GM10248 (cell line): Measurements from ENCODE around the gene ITCH.
"Not testable (repeated sequence)": the region's sequence is repeated elsewhere in the genome, so short reads cannot be mapped to it uniquely, and the experiment has no call there.

Experiments
- CTCF ChIA-PET: fragments of 300-600 bp; sonication (Branson Sonifier 250); formaldehyde crosslinking; extraction: SDS; loops from one replicate; lab custom pipeline; 2021; ENCODE audit warnings: antibody characterized with exemption; lab: Yijun Ruan, JAX
- POLR2A ChIA-PET: fragments of 350-650 bp; sonication (Branson Sonifier 250); formaldehyde crosslinking; extraction: SDS; loops from one replicate; lab custom pipeline; 2020; ENCODE audit warnings: antibody characterized with exemption; lab: Yijun Ruan, JAX
- DNase-seq: peaks from one replicate; pipeline ENCODE4 v3.0.0; 2012; ENCODE audit errors: extremely low spot score
- CTCF ChIP-seq: IDR thresholded peaks from 2 replicates; pipeline ENCODE4 v1.5.1; 2012; ENCODE audit warnings: mild to moderate bottlenecking, low read depth; ENCODE audit errors: extremely low read depth, missing control alignments, control extremely low read depth

ITCH gene

GRCh38 chr20:34491932-34492509 lies 128.9 kb downstream of the ITCH start:
- CTCF ChIA-PET: interaction anchor here (0.7 to 1.4 kb wide), 5 partner anchors 17 to 180 kb away, joined by 3 to 4 read pairs (median 4); no protein-coding TSS in a partner anchor
- POLR2A ChIA-PET: no interaction called here
- no peak for TF ChIP-seq CTCF
- DNase-seq: no peak

DNA sequence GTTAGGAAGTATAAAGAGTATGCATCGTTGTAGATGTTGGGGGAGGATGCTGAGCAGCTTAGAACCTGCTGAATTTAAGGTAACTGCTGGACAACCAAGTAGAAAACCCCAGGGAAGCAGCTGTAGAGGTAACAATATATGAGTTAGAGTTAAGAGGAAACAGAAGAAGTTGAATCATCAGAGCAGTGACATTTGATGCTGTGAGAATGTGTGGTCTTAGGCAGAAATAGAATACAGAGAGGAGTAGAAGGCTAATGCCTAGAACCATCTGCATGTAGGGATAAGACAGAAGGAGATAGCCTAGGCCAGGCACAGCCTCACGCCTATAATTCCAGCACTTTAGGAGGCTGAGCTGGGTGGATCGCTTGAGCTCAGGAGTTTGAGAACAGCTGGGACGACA lies 130.6 kb downstream of the ITCH start:
- TF ChIP-seq CTCF: no peak
- ChIA-PET CTCF (interaction anchor here (0.9 to 4.8 kb wide), 5 partner anchors 10 to 181 kb away, joined by 3 to 14 read pairs (median 4); no protein-coding TSS in a partner anchor), POLR2A (no interaction called here)
- DNase-seq: no peak

- CTCF ChIA-PET: interaction anchor here (1.1 to 4.8 kb wide), 3 partner anchors 18 to 183 kb away, joined by 3 to 14 read pairs (median 3); partner anchors contain the start of gene DYNLRB1
- POLR2A ChIA-PET: no interaction called here
- DNase-seq: no peak
- no peak for TF ChIP-seq CTCF
Measured at GRCh38 chr20:34495307-34495706, 132.2 kb downstream of the ITCH start.

DNA sequence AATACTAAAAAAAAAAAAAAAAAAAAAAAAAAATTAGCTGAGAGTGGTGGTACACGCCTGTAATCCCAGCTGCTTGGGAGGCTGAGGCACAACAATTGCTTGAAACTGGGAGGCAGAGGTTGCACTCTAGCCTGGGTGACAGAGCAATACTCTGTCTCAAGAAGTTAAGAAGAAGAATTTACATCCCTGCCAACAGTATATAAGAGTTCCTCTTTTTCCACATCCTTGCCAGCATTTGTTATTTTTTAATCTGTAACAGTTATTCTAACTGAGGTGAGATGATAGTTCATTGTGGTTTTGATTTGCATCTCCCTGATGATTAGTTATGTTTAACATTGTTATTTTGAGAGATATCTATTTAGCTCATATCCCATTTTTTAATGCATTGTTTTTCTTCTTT lies 132.8 kb downstream of the ITCH start:
- CTCF ChIA-PET: interaction anchor here (1.1 to 4.8 kb wide), 3 partner anchors 19 to 183 kb away, joined by 3 to 14 read pairs (median 3); partner anchors contain the start of gene DYNLRB1
- no peak for DNase-seq
- TF ChIP-seq CTCF: no peak
- POLR2A ChIA-PET: no interaction called here

DNA sequence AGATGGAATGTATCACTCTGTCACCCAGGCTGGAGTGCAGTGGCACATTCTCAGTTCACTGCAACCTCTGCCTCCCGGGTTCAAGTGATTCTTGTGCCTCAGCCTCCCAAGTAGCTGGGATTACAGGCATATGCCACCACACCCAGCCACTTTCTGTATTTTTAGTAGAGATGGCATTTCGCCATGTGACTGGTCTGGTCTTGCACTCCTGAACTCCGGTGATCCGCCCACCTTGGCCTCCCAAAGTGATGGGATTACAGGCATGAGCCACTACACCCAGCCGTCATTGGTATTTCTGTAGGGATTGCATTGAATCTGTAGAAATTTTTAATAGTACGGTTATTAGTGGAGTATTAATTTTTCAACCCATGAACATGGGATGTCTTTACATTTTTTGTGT lies 134.5 kb downstream of the ITCH start:
- POLR2A ChIA-PET, DNase-seq: not testable (repeated sequence)
- CTCF ChIA-PET: interaction anchor here (1.1 to 4.8 kb wide), 2 partner anchors 20 to 185 kb away, joined by 5 to 14 read pairs; no protein-coding TSS in a partner anchor

GRCh38 chr20:34500823-34501222 lies 137.8 kb downstream of the ITCH start:
- ChIA-PET CTCF (interaction anchor here (1.0 kb wide), 1 partner anchor 188 kb away, joined by 3 read pairs; no protein-coding TSS in a partner anchor), POLR2A (no interaction called here)
- no peak for DNase-seq
- no peak for TF ChIP-seq CTCF

DNA sequence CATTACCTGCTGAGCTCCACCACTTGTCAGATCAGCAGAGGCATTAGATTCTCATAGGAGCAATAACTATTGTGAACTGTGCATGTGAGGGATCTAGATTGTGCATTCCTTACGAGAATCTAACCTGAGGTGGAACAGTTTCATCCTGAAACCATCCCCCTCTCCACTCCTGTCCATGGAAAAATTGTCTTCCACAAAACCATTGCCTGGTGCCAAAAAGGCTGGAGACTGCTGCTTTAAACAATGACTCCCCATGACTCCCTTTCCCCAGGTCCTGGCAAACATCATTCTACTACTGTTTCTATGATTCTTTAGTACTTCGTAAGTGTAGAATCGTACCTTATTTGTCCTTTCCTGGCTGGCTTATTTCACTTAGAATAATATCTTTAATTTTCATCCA lies 143.4 kb downstream of the ITCH start:
- DNase-seq: no peak
- ChIA-PET CTCF (interaction anchor here (1.0 to 1.4 kb wide), 2 partner anchors 32 to 194 kb away, joined by 3 to 4 read pairs; no protein-coding TSS in a partner anchor), POLR2A (no interaction called here)
- no peak for TF ChIP-seq CTCF
